NCI-H2196 (cell line): ENCODE results near the gene SLC22A15.
"Not testable (repeated sequence)": the region's sequence is repeated elsewhere in the genome, so short reads cannot be mapped to it uniquely, and the experiment has no call there.

Source experiments
- DNase-seq: peaks from one replicate; lab custom pipeline; 2025; ENCODE audit not compliant: unreplicated experiment; lab: John Stamatoyannopoulos, UW

Gene SLC22A15

DNA sequence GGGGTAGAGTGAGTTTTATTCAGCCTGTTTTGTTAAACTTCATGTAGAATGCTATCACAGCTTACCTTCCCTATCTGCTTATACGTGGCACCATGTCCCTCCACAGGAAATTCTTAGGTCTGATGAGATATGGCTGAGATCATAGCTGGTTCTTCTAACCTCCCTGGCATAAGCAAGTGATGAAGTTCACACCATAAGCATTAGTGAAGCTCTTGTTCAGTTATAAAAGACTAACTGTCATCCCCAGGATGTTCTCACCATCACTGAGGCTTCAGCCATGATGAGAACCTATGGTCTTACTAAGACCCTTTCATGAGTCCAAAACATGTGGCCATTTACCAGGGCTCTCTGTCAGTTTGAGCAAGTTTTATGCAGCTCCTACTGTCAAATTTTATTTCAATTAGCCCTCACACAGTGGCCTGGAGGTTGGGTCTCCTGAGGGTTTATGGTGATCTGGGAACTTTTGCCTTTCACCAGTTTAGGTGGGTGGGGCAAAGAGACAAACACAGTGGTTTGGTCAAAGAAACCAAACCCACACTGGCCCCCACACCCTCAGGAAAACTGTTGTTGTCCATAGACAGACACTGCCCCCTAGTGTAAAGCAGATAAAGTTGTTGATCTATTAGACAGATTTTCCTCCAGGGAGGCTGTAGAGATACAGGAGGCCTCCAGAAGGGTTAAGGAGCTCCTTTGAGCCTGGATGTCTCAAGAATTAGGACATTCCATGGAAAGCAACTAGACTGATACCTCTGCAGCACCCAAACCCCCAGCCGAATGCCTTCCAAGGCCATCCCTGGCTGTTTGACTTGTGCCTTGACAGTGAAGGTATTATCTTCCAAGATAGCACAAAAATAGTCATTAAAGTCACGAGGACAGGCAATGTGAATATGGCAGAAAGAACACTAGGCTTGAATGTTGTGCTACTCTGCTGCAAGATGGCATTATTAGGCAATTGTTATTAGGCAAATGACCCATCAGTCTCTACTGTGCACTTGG, 5.0 kb downstream of the SLC22A15 start:
- peak; percentile 3 for DNase-seq

DNA sequence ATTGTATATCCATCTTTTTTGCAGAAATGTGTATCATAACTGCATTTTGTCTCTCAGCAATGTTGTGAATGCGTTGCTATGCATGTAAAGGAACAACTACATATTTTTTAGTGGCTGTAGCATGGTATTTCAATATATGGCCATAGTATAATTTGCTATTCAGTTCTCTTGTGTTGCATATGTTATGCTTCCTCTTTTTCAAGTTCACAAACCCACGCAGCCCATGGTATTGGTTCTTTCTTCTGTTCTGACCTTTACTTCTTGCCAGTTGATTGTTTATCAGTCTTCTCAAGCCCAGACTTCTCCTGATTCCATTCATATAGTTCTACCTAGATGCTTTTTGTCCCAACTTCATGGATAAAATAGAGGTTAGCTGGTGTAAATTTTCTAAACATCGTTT, 6.1 kb downstream of the SLC22A15 start:
- DNase-seq, result no peak

DNA sequence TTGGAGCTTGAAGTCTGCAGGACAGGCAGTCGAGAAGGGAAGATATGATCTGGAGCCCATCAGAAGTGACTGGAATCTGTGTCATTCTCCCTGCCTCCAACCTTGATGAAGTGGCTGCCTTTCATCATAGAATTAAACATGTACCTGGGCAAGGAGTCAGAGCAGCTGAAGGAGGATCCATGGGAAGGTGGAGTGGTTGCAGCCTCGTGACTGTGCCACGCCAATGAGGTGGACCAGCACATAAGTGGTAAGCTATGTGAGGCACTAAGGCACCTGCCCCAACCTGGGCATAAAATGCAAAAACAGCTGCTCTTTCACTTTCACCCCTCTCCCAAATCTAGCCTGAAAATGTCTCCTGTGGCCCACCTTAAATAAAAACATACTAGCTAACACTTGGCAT, 7.3 kb downstream of the SLC22A15 start:
- no peak for DNase-seq

DNA sequence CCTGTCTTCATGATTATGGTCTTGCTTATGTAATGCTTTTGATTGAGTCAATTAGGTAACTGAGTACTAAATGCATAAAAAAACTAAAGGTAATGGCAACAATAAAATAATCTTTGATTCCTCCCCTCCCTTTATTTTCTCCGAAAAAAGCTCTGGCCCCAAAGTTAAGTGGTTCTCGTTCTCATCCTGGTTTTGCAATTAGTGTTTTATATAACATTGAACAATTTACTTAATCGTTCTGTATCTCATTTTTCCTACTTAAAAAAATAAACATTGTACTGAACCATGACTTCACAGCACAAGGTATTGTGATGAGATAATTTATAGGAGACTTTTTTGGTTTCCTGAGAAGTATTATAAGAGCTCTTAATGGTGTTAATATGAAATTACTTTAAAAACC, 11.3 kb downstream of the SLC22A15 start:
- DNase-seq, result no peak

DNA sequence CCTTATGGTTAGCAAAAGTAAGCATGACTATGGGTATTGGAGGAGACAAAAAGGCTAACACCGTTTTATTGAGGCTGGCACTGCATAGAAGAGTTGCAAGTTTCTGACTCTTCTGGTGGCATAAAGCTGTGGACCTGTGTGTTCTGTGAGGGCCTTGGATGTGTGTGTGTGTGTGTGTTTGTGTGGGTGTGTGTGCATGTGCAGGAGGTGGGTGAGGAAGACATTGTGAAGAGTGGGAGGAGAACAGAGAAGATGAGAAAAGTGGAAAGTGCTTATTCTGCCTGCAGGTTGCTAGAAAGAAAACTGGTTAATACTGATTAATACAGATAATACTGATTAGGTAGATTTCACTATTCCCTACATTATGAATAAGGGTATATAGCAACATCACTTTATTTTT, 12.6 kb downstream of the SLC22A15 start:
- DNase-seq, result no peak

DNA sequence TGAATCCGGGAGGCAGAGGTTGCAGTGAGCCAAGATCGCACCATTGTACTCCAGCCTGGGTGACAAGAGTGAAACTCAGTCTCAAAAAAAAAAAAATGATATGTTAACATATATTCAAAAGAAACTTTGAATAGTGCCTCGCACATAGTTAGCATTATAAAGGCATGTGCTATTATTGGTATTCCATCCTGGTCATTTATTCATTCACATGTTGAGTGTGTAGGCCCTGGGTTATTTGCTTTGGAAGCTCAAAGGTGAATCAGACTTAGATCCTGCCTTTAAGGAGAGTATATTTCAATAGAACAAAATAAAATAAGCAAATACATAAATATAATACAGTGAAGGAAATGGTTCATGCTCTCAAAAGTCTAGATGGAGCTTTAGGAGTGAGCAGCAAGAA, 13.4 kb downstream of the SLC22A15 start:
- DNase-seq, result no peak

DNA sequence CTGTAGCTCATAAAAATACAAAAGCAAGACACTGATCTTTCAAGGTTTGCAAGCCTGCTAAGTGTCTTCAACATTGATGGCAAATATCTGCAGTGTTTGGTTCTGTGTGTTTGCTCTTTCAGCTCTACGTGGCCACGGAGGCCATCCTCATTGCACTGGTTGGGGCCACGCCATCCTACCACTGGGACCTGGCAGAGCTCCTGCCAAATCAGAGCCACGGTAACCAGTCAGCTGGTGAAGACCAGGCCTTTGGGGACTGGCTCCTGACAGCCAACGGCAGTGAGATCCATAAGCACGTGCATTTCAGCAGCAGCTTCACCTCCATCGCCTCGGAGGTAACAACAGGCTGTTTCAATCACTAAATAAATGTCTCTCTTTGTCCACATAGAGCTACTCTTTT, 15.6 kb downstream of the SLC22A15 start:
- DNase-seq, result no peak

DNA sequence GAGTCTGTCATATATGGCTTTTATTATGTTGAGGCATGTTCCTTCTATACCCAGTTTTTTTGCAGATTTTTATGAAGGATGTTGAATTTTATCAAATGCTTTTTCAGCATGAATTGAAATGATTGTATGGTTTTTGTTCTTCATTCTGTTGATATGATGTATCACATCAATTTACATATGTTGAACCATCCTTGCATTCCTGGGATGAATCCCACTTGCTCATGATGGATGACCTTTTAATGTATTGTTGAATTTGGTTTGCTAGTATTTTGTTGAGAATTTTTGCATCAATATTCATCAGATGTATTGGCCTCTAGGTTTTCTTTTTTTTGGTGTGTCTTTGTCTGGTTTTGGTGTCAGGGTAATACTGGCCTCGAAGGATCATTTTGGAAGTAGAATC, 21.6 kb downstream of the SLC22A15 start:
- not testable (repeated sequence) for DNase-seq

DNA sequence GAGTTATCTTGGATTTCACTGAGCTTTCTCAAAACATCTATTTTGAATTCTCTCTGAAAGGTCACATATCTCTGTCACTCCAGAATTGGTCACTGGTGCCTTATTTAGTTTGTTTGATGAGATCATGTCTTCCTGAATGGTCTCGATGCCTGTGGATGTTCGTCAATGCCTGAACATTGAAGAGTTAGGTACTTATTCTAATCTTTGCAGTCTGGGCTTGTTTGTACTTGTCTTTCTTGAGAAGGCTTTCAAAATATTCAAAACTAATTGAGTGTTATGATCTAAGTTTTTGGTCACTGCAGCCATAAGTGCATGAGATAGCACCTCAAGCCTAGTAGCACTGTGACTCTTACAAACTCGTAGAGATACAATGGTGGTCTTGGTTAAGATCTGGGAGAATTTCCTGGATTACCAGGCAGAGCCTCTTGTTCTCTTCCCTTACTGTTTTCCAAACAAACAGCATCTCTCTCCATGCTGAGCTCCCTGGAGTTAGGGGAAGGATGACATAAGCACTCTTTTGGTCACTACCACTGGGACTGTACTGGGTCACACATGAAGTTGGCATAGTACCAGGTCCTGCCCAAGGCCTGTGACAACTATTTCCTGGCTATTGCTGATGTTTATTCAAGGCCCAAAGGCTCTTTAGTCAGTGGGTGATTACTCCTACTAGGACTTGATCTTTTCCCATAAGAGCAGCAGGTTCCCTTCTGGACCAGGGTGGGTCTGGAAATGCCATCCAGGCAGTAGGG, 25.6 kb downstream of the SLC22A15 start:
- DNase-seq, result no peak

DNA sequence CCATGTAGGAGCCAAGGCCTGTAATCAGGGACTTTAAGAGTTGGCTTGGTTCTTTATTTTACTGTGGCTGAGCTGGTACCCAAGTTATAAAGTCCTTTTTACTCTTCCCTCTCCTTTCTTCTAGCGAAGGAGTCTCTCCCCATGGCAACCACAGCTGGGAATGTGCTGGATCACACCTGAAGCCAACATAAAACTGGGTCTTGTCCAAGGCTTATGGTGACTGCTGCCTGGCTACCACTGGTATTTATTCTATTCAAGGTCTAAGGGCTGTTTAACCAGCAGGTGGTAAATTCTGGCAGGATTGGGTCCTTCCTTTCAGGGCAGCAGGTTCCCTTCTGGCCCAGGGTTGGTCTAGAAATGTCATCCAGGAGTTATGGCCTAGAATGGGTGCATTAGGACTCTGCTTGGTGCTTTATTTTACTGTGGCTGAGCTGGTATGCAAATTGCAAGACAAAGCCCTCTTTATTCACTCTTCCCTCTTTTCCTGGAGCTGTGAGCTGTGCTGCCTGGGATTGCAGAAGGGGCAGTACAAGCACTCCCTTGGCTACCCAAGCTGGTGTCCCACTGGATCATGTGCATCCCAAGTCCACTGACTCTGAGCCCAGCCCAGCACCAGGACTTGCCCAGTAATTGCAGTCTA, 26.6 kb downstream of the SLC22A15 start:
- no peak for DNase-seq

DNA sequence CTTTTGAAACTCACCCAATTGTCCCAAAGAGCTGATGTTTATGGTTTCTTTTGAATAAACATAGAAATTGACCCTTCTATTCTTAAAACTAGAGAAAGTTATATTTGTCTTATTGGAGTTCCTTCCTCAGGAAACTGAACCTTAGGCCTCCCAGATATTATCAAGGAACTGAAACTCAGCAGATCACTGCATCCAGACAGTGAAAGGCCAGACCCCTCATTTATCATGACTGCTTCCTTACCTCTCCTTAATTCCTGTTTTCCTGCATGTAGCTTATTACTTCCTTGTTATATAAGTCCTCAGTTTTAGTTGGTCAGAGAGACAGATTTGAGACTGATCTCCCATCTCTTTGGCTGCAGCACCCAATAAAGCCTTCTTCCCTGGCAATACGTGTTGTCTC, 27.5 kb downstream of the SLC22A15 start:
- DNase-seq, result no peak

DNA sequence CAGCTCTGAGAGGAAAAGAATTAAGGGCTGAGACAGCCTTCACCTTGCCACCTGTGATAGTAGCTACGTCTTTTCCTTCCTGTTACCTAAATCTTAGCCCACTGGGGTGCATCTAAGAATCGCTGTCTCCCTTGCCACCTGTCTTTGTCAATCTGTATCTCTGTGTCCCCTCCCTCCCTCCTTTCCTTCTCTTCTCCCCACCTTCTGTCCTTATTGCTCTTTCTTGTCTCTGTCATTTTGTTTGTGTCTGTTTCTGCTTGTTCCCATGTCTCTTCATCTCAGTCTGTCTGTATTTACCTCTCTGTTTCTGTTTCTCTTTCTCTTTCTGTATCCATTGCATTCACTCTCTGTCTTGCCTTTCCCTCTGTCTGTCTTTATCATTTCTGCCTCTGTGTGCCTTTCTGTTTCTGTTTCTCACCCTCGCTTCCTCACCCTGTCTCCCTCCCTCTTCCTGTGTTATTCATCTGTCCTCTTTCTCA, 30.2 kb downstream of the SLC22A15 start:
- no peak for DNase-seq

DNA sequence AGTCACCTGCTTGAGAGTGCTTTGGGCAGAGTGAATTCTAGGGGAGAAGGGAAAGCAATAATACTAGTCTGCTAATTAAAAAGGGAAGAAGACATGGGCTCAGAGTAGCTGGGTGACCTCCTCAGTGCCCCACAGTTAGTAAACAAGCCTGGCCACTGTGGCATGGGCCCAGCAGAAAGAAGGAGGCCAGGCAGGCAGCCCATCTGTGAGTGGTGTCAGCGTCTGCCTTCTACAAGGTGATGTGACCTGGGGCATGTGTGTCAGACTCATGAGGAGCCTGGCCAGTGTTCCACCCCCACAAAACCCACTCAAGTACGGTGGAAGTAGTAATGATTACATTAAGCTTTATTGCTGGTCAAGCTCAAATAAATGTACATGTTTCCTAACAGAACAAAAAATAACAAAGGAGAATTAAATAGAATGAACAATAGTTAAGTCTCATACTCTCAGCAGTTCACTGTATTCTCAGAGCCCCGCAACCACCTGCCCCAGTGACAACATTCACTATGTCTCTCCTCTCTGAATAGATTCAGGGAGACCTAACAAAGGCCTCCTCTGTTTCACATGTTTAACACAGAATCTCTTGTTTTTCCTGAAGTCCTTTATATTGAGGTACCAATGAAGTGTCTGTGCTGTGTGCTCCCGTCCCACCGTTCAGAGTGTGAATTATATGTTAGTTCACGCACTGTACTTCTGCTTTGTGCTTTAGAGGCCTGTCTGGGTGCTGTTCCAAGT, 32.5 kb downstream of the SLC22A15 start:
- no peak for DNase-seq

DNA sequence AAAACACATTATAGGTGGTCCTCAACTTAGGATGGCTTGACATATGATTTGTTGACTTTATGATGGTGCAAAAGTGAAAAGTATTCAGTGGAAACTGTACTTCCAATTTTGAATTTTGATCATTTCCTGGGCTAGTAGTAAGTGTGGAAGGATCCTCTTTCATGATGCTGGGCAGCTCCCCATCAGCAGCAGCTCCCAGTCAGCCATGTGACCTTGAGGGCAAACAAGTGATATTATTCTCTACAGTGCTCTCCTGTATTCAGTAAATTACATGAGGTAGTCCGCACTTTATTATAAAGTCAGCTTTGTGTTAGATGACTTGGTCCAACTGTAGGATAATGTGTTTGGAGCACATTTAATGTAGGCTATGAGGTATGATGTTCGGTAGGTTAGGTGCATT, 36.4 kb downstream of the SLC22A15 start:
- no peak for DNase-seq

DNA sequence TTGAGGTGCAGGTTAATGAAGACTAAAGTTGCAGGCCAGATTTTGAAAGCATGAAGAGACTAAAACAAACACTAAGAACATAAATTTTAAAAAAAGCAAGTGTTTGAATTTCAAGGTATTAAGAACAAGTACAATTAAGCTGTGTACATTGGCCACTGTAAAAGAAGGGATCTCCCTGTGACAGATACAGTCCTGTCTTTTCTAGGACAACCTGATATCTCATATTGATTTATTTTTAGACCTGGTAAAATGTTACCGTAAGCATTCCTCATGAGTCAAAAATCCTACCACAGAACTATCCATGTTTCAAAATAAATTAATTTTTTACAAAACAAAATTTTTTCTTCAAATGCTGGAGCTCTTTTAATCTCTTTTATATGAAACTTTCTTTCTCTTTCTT, 39.4 kb downstream of the SLC22A15 start:
- DNase-seq, result no peak

DNA sequence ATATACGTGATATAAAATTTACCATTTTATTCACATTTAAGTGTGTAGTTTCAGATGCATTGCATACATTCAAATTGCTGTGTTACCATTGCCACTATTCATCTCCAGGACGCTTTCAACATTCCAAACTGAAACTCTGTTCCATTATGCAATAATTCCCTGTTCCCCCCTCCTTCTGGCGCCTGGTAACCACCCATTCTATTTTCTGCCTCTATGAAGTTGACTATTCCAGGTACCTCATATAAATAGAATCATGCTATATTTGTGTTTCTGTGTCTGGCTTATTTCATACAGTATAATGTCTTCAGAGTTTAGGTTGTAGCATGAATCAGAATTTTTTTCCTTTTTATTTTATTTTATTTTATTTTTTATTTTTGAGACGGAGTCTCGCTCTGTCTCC, 41.7 kb downstream of the SLC22A15 start:
- DNase-seq, result no peak

DNA sequence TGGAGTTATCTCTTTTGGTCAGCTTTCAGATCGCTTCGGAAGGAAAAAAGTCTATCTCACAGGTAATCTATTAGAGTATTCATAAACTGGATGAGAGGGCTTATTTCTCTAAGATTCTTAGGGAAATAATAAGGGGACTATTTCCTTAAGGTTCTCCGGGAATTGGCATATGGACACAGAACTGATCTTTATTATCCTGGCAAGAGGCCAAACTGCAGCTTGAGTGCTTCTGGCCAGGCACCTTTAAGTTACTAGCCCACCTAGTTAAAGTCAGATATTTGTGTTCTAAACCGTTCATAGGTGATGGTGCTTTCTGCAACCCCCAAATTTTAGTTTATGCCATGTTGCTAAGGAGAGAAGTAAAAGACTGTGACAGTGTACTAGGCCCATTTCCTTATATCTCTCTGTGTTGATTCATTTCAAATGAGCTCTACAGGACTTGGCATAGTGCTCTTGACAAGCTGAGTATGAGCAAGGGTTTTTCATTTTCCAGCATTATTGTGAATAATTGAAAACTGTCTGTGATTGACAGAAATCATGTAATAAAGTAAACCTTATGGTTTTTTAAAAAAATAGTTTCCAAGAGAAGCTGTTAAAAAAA, 43.4 kb downstream of the SLC22A15 start:
- DNase-seq, result no peak

DNA sequence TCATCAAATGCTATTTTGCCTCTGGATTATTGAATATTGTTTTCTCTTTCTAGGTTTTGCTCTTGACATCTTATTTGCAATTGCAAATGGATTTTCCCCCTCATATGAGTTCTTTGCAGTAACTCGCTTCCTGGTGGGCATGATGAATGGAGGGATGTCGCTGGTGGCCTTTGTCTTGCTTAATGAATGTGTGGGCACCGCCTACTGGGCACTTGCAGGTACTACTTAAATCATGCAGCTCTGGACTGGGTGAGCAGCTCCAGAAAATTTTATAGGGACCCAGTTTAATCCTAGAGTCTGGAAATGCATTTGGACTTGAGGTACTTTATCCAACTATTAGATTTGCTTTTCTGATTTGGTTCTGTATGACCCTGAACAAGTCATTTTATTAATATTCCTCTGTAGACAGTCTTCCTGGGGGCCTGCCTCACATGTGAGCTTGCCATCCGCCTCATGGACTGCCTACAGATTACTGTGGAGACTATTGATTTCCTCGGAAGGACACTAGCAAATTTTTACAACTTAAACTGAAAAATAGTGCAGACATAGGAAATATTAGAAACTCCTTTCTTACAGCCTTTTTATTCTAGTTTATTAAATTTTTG, 44.5 kb downstream of the SLC22A15 start:
- DNase-seq, result peak; percentile 34

DNA sequence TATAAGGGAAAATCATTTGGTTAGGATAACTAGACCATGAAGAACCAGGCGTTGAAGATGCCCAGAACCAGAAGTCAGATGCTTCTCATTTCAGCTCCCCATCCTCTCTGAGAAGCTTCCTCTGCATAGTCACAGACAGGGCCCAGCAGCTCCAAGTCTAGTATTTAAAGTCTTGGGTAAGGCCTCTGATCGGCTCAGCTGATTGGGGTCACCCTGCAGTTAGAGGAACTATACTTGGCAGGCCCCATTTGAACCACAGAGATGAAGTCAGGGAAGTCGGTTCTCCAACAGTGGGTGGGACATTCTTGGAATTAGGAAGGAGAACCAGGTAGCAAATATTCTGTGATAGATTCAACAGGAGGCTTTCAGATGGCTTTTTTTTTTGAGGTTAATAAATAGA, 48.3 kb downstream of the SLC22A15 start:
- DNase-seq, result no peak

DNA sequence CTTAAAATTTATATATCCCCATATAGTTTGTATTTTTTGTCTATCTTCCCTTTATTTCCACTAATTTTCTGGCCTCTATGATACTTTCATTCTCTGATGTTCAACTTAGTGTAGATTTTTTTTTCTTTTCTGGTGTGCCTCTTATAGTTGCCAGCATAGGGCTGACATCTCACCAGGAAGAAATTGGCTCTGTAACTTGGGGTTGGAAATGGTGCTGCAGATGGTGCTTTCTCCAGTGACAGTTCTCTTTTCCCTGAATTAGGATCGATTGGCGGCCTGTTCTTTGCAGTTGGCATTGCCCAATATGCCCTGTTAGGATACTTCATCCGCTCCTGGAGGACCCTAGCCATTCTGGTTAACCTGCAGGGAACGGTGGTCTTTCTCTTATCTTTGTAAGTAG, 50.3 kb downstream of the SLC22A15 start:
- DNase-seq, result no peak
